ENCODE results near the gene CST5. TPM values are rescaled to one million over a fixed set of nuclear protein-coding genes. Genes with fewer than 3 reads are reported as not detected.
"Not testable (repeated sequence)": the region's sequence is repeated elsewhere in the genome, so short reads cannot be mapped to it uniquely, and the experiment has no call there.

Gene CST5
- total and polyA plus RNA-seq, 4 donors, result not detected

- WGBS (ENCODE audit: insufficient coverage), result 63% methylated on average over 5 of the region's 9 CpGs
- DNase-seq (ENCODE audit: low read depth in 4 of 6, low spot score in 6 of 6), result no peak
- peaks cover 4% of the 10 kb centered on the region for H3K4me1 ChIP-seq (ENCODE audit: control insufficient read depth, insufficient read depth, low read length)
- no peaks in the 10 kb centered on the region for H3K36me3 ChIP-seq (ENCODE audit: control insufficient read depth, insufficient read depth, low read length)
- H3K9me3 ChIP-seq (ENCODE audit: control insufficient read depth, insufficient read depth, low read length), result no peaks in the 10 kb centered on the region
- no peak overlapping the region for H3K4me3 ChIP-seq (ENCODE audit: low read depth, low read length)
- H3K27ac ChIP-seq (ENCODE audit: low read depth, low read length), result no peak overlapping the region
- no peaks in the 10 kb centered on the region for H3K27me3 ChIP-seq (ENCODE audit: control insufficient read depth, insufficient read depth, low read length)
Measured at GRCh38 chr20:23867152-23867776, 12.3 kb downstream of the CST5 start.

GRCh38 chr20:23860771-23861170, 18.8 kb downstream of the CST5 start:
- DNase-seq (ENCODE audit: low read depth in 4 of 6, low spot score in 6 of 6); H3K4me1 ChIP-seq (ENCODE audit: control insufficient read depth, insufficient read depth, low read length); H3K4me3 ChIP-seq (ENCODE audit: low read depth, low read length); H3K9me3 ChIP-seq (ENCODE audit: control insufficient read depth, insufficient read depth, low read length); H3K27me3 ChIP-seq (ENCODE audit: control insufficient read depth, insufficient read depth, low read length); H3K36me3 ChIP-seq (ENCODE audit: control insufficient read depth, insufficient read depth, low read length); H3K27ac ChIP-seq (ENCODE audit: low read depth, low read length): not testable (repeated sequence)
- no CpG with 5 or more reads among the region's 10 CpGs for WGBS (ENCODE audit: insufficient coverage)

GRCh38 chr20:23857962-23858595, 21.5 kb downstream of the CST5 start:
- Histone ChIP-seq H3K4me1 (ENCODE audit: control insufficient read depth, insufficient read depth, low read length) (no peaks in the 10 kb centered on the region), H3K27me3 (ENCODE audit: control insufficient read depth, insufficient read depth, low read length) (no peaks in the 10 kb centered on the region), H3K9me3 (ENCODE audit: control insufficient read depth, insufficient read depth, low read length) (no peaks in the 10 kb centered on the region), H3K36me3 (ENCODE audit: control insufficient read depth, insufficient read depth, low read length) (no peaks in the 10 kb centered on the region), H3K4me3 (ENCODE audit: low read depth, low read length) (no peak overlapping the region), H3K27ac (ENCODE audit: low read depth, low read length) (no peak overlapping the region)
- peak in 3 of 6 donors; percentile 4 to 32 (median 31) for DNase-seq (ENCODE audit: low read depth in 4 of 6, low spot score in 6 of 6)
- WGBS (ENCODE audit: insufficient coverage), result 6% methylated on average over 3 of the region's 9 CpGs

- no peaks in the 10 kb centered on the region for H3K27me3 ChIP-seq (ENCODE audit: control insufficient read depth, insufficient read depth, low read length)
- no peaks in the 10 kb centered on the region for H3K36me3 ChIP-seq (ENCODE audit: control insufficient read depth, insufficient read depth, low read length)
- no peaks in the 10 kb centered on the region for H3K4me1 ChIP-seq (ENCODE audit: control insufficient read depth, insufficient read depth, low read length)
- 97% methylated on average over 3 of the region's 5 CpGs for WGBS (ENCODE audit: insufficient coverage)
- H3K4me3 ChIP-seq (ENCODE audit: low read depth, low read length), result no peak overlapping the region
- no peak for DNase-seq (ENCODE audit: low read depth in 4 of 6, low spot score in 6 of 6)
- H3K9me3 ChIP-seq (ENCODE audit: control insufficient read depth, insufficient read depth, low read length), result no peaks in the 10 kb centered on the region
- H3K27ac ChIP-seq (ENCODE audit: low read depth, low read length), result no peak overlapping the region
Measured at GRCh38 chr20:23856736-23857135, 22.8 kb downstream of the CST5 start.

GRCh38 chr20:23856226-23856625, 23.3 kb downstream of the CST5 start:
- WGBS (ENCODE audit: insufficient coverage), result 97% methylated on average over 5 of the region's 5 CpGs
- H3K36me3 ChIP-seq (ENCODE audit: control insufficient read depth, insufficient read depth, low read length), result no peaks in the 10 kb centered on the region
- no peak for DNase-seq (ENCODE audit: low read depth in 4 of 6, low spot score in 6 of 6)
- H3K4me1 ChIP-seq (ENCODE audit: control insufficient read depth, insufficient read depth, low read length), result no peaks in the 10 kb centered on the region
- no peaks in the 10 kb centered on the region for H3K9me3 ChIP-seq (ENCODE audit: control insufficient read depth, insufficient read depth, low read length)
- H3K27me3 ChIP-seq (ENCODE audit: control insufficient read depth, insufficient read depth, low read length), result no peaks in the 10 kb centered on the region
- no peak overlapping the region for H3K4me3 ChIP-seq (ENCODE audit: low read depth, low read length)
- no peak overlapping the region for H3K27ac ChIP-seq (ENCODE audit: low read depth, low read length)

GRCh38 chr20:23841693-23842092, 37.9 kb downstream of the CST5 start:
- H3K4me3 ChIP-seq (ENCODE audit: low read depth, low read length), result no peak overlapping the region
- no peaks in the 10 kb centered on the region for H3K27me3 ChIP-seq (ENCODE audit: control insufficient read depth, insufficient read depth, low read length)
- no CpG with 5 or more reads among the region's 2 CpGs for WGBS (ENCODE audit: insufficient coverage)
- DNase-seq (ENCODE audit: low read depth in 4 of 6, low spot score in 6 of 6), result no peak
- no peak overlapping the region for H3K27ac ChIP-seq (ENCODE audit: low read depth, low read length)
- no peaks in the 10 kb centered on the region for H3K4me1 ChIP-seq (ENCODE audit: control insufficient read depth, insufficient read depth, low read length)
- H3K9me3 ChIP-seq (ENCODE audit: control insufficient read depth, insufficient read depth, low read length), result no peaks in the 10 kb centered on the region
- no peaks in the 10 kb centered on the region for H3K36me3 ChIP-seq (ENCODE audit: control insufficient read depth, insufficient read depth, low read length)

GRCh38 chr20:23835716-23836115, 43.8 kb downstream of the CST5 start:
- Histone ChIP-seq H3K4me1 (ENCODE audit: control insufficient read depth, insufficient read depth, low read length) (no peaks in the 10 kb centered on the region), H3K9me3 (ENCODE audit: control insufficient read depth, insufficient read depth, low read length) (no peaks in the 10 kb centered on the region), H3K36me3 (ENCODE audit: control insufficient read depth, insufficient read depth, low read length) (no peaks in the 10 kb centered on the region), H3K27me3 (ENCODE audit: control insufficient read depth, insufficient read depth, low read length) (no peaks in the 10 kb centered on the region), H3K4me3 (ENCODE audit: low read depth, low read length) (no peak overlapping the region), H3K27ac (ENCODE audit: low read depth, low read length) (no peak overlapping the region)
- WGBS (ENCODE audit: insufficient coverage), result 62% methylated on average over 3 of the region's 4 CpGs
- DNase-seq (ENCODE audit: low read depth in 4 of 6, low spot score in 6 of 6), result no peak

- no peak overlapping the region for H3K27ac ChIP-seq (ENCODE audit: low read depth, low read length)
Measured at GRCh38 chr20:23832775-23833513, 46.6 kb downstream of the CST5 start.

GRCh38 chr20:23831961-23832360, 47.6 kb downstream of the CST5 start:
- 81% methylated on average over 2 of the region's 3 CpGs for WGBS (ENCODE audit: insufficient coverage)

More at GRCh38 chr20:23832775-23833513, 46.6 kb downstream of the CST5 start:
- DNase-seq (ENCODE audit: low read depth in 4 of 6, low spot score in 6 of 6), result no peak
- Histone ChIP-seq H3K9me3 (ENCODE audit: control insufficient read depth, insufficient read depth, low read length) (no peaks in the 10 kb centered on the region), H3K36me3 (ENCODE audit: control insufficient read depth, insufficient read depth, low read length) (no peaks in the 10 kb centered on the region), H3K4me1 (ENCODE audit: control insufficient read depth, insufficient read depth, low read length) (no peaks in the 10 kb centered on the region), H3K4me3 (ENCODE audit: low read depth, low read length) (no peak overlapping the region), H3K27me3 (ENCODE audit: control insufficient read depth, insufficient read depth, low read length) (no peaks in the 10 kb centered on the region)
- 67% methylated on average over 1 of the region's 3 CpGs for WGBS (ENCODE audit: insufficient coverage)

More at GRCh38 chr20:23831961-23832360, 47.6 kb downstream of the CST5 start:
- H3K9me3 ChIP-seq (ENCODE audit: control insufficient read depth, insufficient read depth, low read length); H3K36me3 ChIP-seq (ENCODE audit: control insufficient read depth, insufficient read depth, low read length); DNase-seq (ENCODE audit: low read depth in 4 of 6, low spot score in 6 of 6); H3K4me3 ChIP-seq (ENCODE audit: low read depth, low read length); H3K4me1 ChIP-seq (ENCODE audit: control insufficient read depth, insufficient read depth, low read length); H3K27ac ChIP-seq (ENCODE audit: low read depth, low read length); H3K27me3 ChIP-seq (ENCODE audit: control insufficient read depth, insufficient read depth, low read length): not testable (repeated sequence)

Measured in spinal cord (tissue), 10 donors.